ENCODE measurements around the gene RPA1.
"Not testable (repeated sequence)": the region's sequence is repeated elsewhere in the genome, so short reads cannot be mapped to it uniquely, and the experiment has no call there.

Gene RPA1

GRCh38 chr17:1878419-1879121, 48.8 kb downstream of the RPA1 start:
- DNase-seq (ENCODE audit: low spot score): no peak

GRCh38 chr17:1880851-1881630, 51.2 kb downstream of the RPA1 start:
- DNase-seq (ENCODE audit: low spot score): no peak

- DNase-seq (ENCODE audit: low spot score): no peak
These were observed 53.0 kb downstream of the RPA1 start for GRCh38 chr17:1882836-1883235.

- DNase-seq (ENCODE audit: low spot score): no peak
These were observed 53.7 kb downstream of the RPA1 start for GRCh38 chr17:1883536-1883935.

- DNase-seq (ENCODE audit: low spot score): no peak
These were observed 58.9 kb downstream of the RPA1 start for GRCh38 chr17:1888741-1889140.

GRCh38 chr17:1890758-1891450, 61.1 kb downstream of the RPA1 start:
- DNase-seq (ENCODE audit: low spot score): no peak

GRCh38 chr17:1894753-1895339, 65.0 kb downstream of the RPA1 start:
- DNase-seq (ENCODE audit: low spot score): no peak

- DNase-seq (ENCODE audit: low spot score): not testable (repeated sequence)
These were observed 65.7 kb downstream of the RPA1 start for GRCh38 chr17:1895479-1895878.

- no peak for DNase-seq (ENCODE audit: low spot score)
These were observed 66.7 kb downstream of the RPA1 start for GRCh38 chr17:1896243-1897104.

GRCh38 chr17:1897105-1897656, 67.4 kb downstream of the RPA1 start:
- DNase-seq (ENCODE audit: low spot score): no peak

GRCh38 chr17:1898332-1898731, 68.5 kb downstream of the RPA1 start:
- DNase-seq (ENCODE audit: low spot score): no peak

GRCh38 chr17:1898872-1899271, 69.1 kb downstream of the RPA1 start:
- DNase-seq (ENCODE audit: low spot score): no peak

GRCh38 chr17:1899403-1900000, 69.7 kb downstream of the RPA1 start:
- no peak for DNase-seq (ENCODE audit: low spot score)

GRCh38 chr17:1904273-1905182, 74.7 kb downstream of the RPA1 start:
- DNase-seq (ENCODE audit: low spot score): no peak

- no peak for DNase-seq (ENCODE audit: low spot score)
These were observed 75.5 kb downstream of the RPA1 start for GRCh38 chr17:1905190-1905913.

GRCh38 chr17:1906662-1907101, 76.9 kb downstream of the RPA1 start:
- DNase-seq (ENCODE audit: low spot score): no peak

GRCh38 chr17:1907216-1907631, 77.4 kb downstream of the RPA1 start:
- no peak for DNase-seq (ENCODE audit: low spot score)

- DNase-seq (ENCODE audit: low spot score): no peak
These were observed 78.3 kb downstream of the RPA1 start for GRCh38 chr17:1907909-1908698.

Measured in HuH-7.5 (cell line).